Measurements from ENCODE around the gene TBL3.

DNA sequence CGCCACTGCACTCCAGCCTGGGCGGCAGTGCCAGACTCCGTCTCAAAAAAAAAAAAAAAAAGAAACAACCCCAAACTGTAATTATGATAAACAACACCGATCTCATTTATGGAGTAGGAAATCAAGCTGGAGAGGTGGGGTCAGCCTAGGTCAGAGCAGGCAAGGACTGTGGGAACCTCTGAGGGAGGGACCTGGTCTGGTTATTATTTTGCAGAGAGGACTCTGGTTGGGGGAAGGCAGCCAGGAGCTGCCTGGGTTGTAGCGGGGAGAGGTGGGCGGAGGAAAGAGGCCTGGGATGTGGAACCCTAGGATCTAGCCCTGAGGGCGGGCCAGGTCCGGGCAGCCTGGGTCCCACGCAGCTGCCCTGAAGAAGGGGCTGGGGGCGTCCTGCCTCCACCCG is 42.7 kb upstream of the TBL3 start:
- TF ChIP-seq, protein P1, sequence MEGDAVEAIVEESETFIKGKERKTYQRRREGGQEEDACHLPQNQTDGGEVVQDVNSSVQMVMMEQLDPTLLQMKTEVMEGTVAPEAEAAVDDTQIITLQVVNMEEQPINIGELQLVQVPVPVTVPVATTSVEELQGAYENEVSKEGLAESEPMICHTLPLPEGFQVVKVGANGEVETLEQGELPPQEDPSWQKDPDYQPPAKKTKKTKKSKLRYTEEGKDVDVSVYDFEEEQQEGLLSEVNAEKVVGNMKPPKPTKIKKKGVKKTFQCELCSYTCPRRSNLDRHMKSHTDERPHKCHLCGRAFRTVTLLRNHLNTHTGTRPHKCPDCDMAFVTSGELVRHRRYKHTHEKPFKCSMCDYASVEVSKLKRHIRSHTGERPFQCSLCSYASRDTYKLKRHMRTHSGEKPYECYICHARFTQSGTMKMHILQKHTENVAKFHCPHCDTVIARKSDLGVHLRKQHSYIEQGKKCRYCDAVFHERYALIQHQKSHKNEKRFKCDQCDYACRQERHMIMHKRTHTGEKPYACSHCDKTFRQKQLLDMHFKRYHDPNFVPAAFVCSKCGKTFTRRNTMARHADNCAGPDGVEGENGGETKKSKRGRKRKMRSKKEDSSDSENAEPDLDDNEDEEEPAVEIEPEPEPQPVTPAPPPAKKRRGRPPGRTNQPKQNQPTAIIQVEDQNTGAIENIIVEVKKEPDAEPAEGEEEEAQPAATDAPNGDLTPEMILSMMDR (conservative IDR thresholded peaks at IDR 0.05), result no peak
- no peak for TF ChIP-seq ZFX (IDR thresholded peaks at IDR 0.05)

Measured in C4-2B (cell line).